Esophagus muscularis mucosa (tissue), 4 donors: Measurements from ENCODE around the gene CDK5R2.

ENCODE experiments used
- CTCF ChIP-seq, 3 experiments: fragments of 200-600 bp in 2 of 3; fragments of 450-650 bp in 1 of 3; sonication (generic) in 2 of 3; IDR thresholded peaks; one replicate each; pipeline ENCODE4 v1.5.1; 2017 to 2019; ENCODE audit warnings: antibody characterized with exemption in 3 of 3, mild to moderate bottlenecking in 2 of 3, moderate library complexity in 1 of 3
- EP300 ChIP-seq: sonication (generic); formaldehyde crosslinking; IDR thresholded peaks from one replicate; pipeline ENCODE4 v1.6.1; 2017; ENCODE audit warnings: antibody characterized with exemption
- POLR2A ChIP-seq: fragments of 450-650 bp; IDR thresholded peaks from one replicate; pipeline ENCODE4 v1.6.1; 2017; ENCODE audit warnings: antibody characterized with exemption, moderate library complexity, mild to moderate bottlenecking, low read depth

- TF ChIP-seq CTCF (IDR thresholded peaks at IDR 0.05) (no peak), EP300 (no peak), POLR2A (no peak)
These were observed at the start of gene CDK5R2 for GRCh38 chr2:218959141-218959731.
